DOHH2 (cell line): ENCODE measurements around the gene DAGLA.
"Not testable (repeated sequence)": the region's sequence is repeated elsewhere in the genome, so short reads cannot be mapped to it uniquely, and the experiment has no call there.

Experiments
- H3F3A ChIP-seq: fragments of 200-600 bp; sonication (generic), shearing (Covaris generic); 2 replicates; pipeline ENCODE4 v1.6.0; 2016; ENCODE audit warnings: antibody characterized with exemption, mild to moderate bottlenecking; ENCODE audit not compliant: control insufficient read depth, insufficient read depth
- H3K27ac ChIP-seq: fragments of 200-600 bp; sonication (generic); 2 replicates; pipeline ENCODE4 v1.5.1; 2014; ENCODE audit warnings: low read depth, mild to moderate bottlenecking, low read length, moderate library complexity
- H3K27me3 ChIP-seq: fragments of 200-600 bp; sonication (generic); 2 replicates; pipeline ENCODE4 v1.6.1; 2014; ENCODE audit warnings: mild to moderate bottlenecking, low read length, mixed read lengths; ENCODE audit not compliant: control insufficient read depth
- H3K36me3 ChIP-seq: fragments of 200-600 bp; sonication (generic); 2 replicates; pipeline ENCODE4 v1.6.1; 2014; ENCODE audit warnings: mild to moderate bottlenecking, low read length, moderate library complexity, mixed read lengths; ENCODE audit not compliant: control insufficient read depth
- H3K4me1 ChIP-seq: fragments of 200-600 bp; sonication (generic); 2 replicates; pipeline ENCODE4 v1.6.1; 2014; ENCODE audit warnings: mild to moderate bottlenecking, low read length, mixed read lengths; ENCODE audit not compliant: control insufficient read depth
- H3K4me2 ChIP-seq: fragments of 200-600 bp; sonication (generic); 2 replicates; pipeline ENCODE4 v1.6.0; 2014; ENCODE audit warnings: mild to moderate bottlenecking, low read length, moderate library complexity
- H3K4me3 ChIP-seq: fragments of 200-600 bp; sonication (generic); 2 replicates; pipeline ENCODE4 v1.5.1; 2014; ENCODE audit warnings: mild to moderate bottlenecking, low read length, mixed read lengths
- H3K79me2 ChIP-seq: fragments of 200-600 bp; sonication (generic); 2 replicates; pipeline ENCODE4 v1.6.1; 2014; ENCODE audit warnings: mild to moderate bottlenecking, low read length, mixed read lengths; ENCODE audit not compliant: control insufficient read depth
- H3K9me2 ChIP-seq: fragments of 200-600 bp; sonication (generic); replicated peaks from 2 replicates; pipeline ENCODE4 v1.6.1; 2014; ENCODE audit warnings: mild to moderate bottlenecking, low read length, mixed read lengths; ENCODE audit not compliant: control insufficient read depth
- H3K9me3 ChIP-seq: fragments of 200-600 bp; sonication (generic); 2 replicates; pipeline ENCODE4 v1.6.1; 2014; ENCODE audit warnings: antibody characterized with exemption, low read length, mixed read lengths; ENCODE audit not compliant: control insufficient read depth, insufficient read depth
- H4K20me1 ChIP-seq: fragments of 200-600 bp; sonication (generic); 2 replicates; pipeline ENCODE4 v1.6.0; 2014; ENCODE audit warnings: low read depth, mild to moderate bottlenecking, antibody characterized with exemption, low read length, moderate library complexity; ENCODE audit not compliant: control insufficient read depth, insufficient read depth
- CTCF ChIP-seq: fragments of 200-600 bp; sonication (generic); IDR thresholded peaks from one replicate; pipeline ENCODE4 v1.5.1; 2014; ENCODE audit warnings: antibody characterized with exemption, mild to moderate bottlenecking, low read depth, low read length; ENCODE audit not compliant: poor library complexity, severe bottlenecking
- EZH2phosphoT487 ChIP-seq: fragments of 200-600 bp; sonication (generic); IDR thresholded peaks from 2 replicates; pipeline ENCODE4 v1.6.1; 2017; ENCODE audit warnings: borderline replicate concordance, mild to moderate bottlenecking, antibody characterized with exemption, low read length, moderate library complexity, mixed read lengths

DAGLA gene

GRCh38 chr11:61671527-61671926 lies 8.7 kb upstream of the DAGLA start:
- no peaks in the 10 kb centered on the region for H3F3A ChIP-seq
- H3K27me3 ChIP-seq: 0 out of 2 replicates have a peak, but pooled peaks cover 4% of the 10 kb centered on the region
- no peak overlapping the region for H3K4me3 ChIP-seq
- H3K4me1 ChIP-seq: no peaks in the 10 kb centered on the region
- no peaks in the 10 kb centered on the region for H3K9me3 ChIP-seq
- no peaks in the 10 kb centered on the region for H3K79me2 ChIP-seq
- no peaks in the 10 kb centered on the region for H4K20me1 ChIP-seq
- H3K9me2 ChIP-seq: no peaks in the 10 kb centered on the region
- TF ChIP-seq CTCF (peak; percentile 27), EZH2phosphoT487 (no peak)
- H3K4me2 ChIP-seq: no peak overlapping the region
- no peak overlapping the region for H3K27ac ChIP-seq
- H3K36me3 ChIP-seq: no peaks in the 10 kb centered on the region

GRCh38 chr11:61673946-61674467 lies 6.2 kb upstream of the DAGLA start:
- H3K4me2 ChIP-seq, H3K9me2 ChIP-seq, H3K27me3 ChIP-seq, H3K4me3 ChIP-seq, H4K20me1 ChIP-seq, H3F3A ChIP-seq, H3K4me1 ChIP-seq, H3K27ac ChIP-seq, H3K9me3 ChIP-seq, H3K79me2 ChIP-seq, H3K36me3 ChIP-seq: not testable (repeated sequence)

GRCh38 chr11:61675826-61676225 lies 4.4 kb upstream of the DAGLA start:
- Histone ChIP-seq H3K36me3 (no peaks in the 10 kb centered on the region), H3K4me1 (no peaks in the 10 kb centered on the region)
- TF ChIP-seq EZH2phosphoT487 (no peak), CTCF (no peak)

GRCh38 chr11:61679296-61679695 lies 895 bp upstream of the DAGLA start:
- no peak overlapping the region for H3K4me3 ChIP-seq
- H3K36me3 ChIP-seq: no peaks in the 10 kb centered on the region
- H3K9me3 ChIP-seq: no peaks in the 10 kb centered on the region
- no peaks in the 10 kb centered on the region for H3K79me2 ChIP-seq
- peaks cover 15% of the 10 kb centered on the region for H3K27me3 ChIP-seq
- no peak overlapping the region for H3K27ac ChIP-seq
- H3K4me2 ChIP-seq: no peak overlapping the region
- no peaks in the 10 kb centered on the region for H3K4me1 ChIP-seq
- no peaks in the 10 kb centered on the region for H3K9me2 ChIP-seq
- no peak for TF ChIP-seq EZH2phosphoT487
- no peak for TF ChIP-seq CTCF
- no peaks in the 10 kb centered on the region for H3F3A ChIP-seq
- no peaks in the 10 kb centered on the region; the same call in 1 of the 2 replicates for H4K20me1 ChIP-seq

More at GRCh38 chr11:61675826-61676225, 4.4 kb upstream of the DAGLA start:
- H3K9me2 ChIP-seq: no peaks in the 10 kb centered on the region
- H3K27ac ChIP-seq: no peak overlapping the region
- peaks cover 4% of the 10 kb centered on the region; the same call in 1 of the 2 replicates for H3K27me3 ChIP-seq
- no peaks in the 10 kb centered on the region for H3K79me2 ChIP-seq
- H3K9me3 ChIP-seq: no peaks in the 10 kb centered on the region
- no peak overlapping the region for H3K4me3 ChIP-seq
- H3F3A ChIP-seq: no peaks in the 10 kb centered on the region
- no peaks in the 10 kb centered on the region for H4K20me1 ChIP-seq
- no peak overlapping the region for H3K4me2 ChIP-seq
